ENCODE results near the gene PCNX1. TPM values are rescaled to one million over a fixed set of nuclear protein-coding genes. Genes with fewer than 3 reads are reported as not detected.
A peak's percentile ranks its signal among the peaks of the same experiment; 100 is the strongest.
"Not testable (repeated sequence)": the region's sequence is repeated elsewhere in the genome, so short reads cannot be mapped to it uniquely, and the experiment has no call there.

Gene PCNX1
- total RNA-seq, 4 donors from 2014 or later: 9.1 to 41.8 (median 18.9) TPM

GRCh38 chr14:70934502-70935134 is 27.4 kb downstream of the PCNX1 start:
- H3K36me3 ChIP-seq: no peaks in the 10 kb centered on the region
- no peak for DNase-seq
- H3K9me3 ChIP-seq: no peaks in the 10 kb centered on the region
- peaks cover 10 to 46% (median 16%) of the 10 kb centered on the region in 3 donors for H3K4me1 ChIP-seq
- 3 to 17% methylated on average over 2 of the region's 2 CpGs for WGBS, 2 donors
- no peaks in the 10 kb centered on the region for H3K27me3 ChIP-seq
- TF ChIP-seq POLR2A (IDR thresholded peaks at IDR 0.05) (no peak), CTCF (IDR thresholded peaks at IDR 0.05) (no peak)
- H3K27ac ChIP-seq: peak overlapping the region in 2 of 4 donors; percentile 20 to 59
- intact Hi-C loops (cut with DNase I): no loop called here
- H3K4me3 ChIP-seq: peak overlapping the region in 1 of 4 donors; percentile 2

GRCh38 chr14:70935135-70935534 is 27.9 kb downstream of the PCNX1 start:
- Histone ChIP-seq H3K27me3 (no peaks in the 10 kb centered on the region), H3K4me1 (peaks cover 10 to 41% (median 16%) of the 10 kb centered on the region in 3 donors), H3K27ac (peak overlapping the region in 2 of 4 donors; percentile 20 to 59), H3K36me3 (no peaks in the 10 kb centered on the region), H3K9me3 (no peaks in the 10 kb centered on the region), H3K4me3 (peak overlapping the region in 1 of 4 donors; percentile 2)
- no peak for DNase-seq
- intact Hi-C loops (cut with DNase I): no loop called here
- TF ChIP-seq POLR2A (IDR thresholded peaks at IDR 0.05) (no peak), CTCF (IDR thresholded peaks at IDR 0.05) (no peak)
- 65% methylated on average over 3 of the region's 3 CpGs for WGBS, 2 donors

- intact Hi-C loops (cut with DNase I); DNase-seq; H3K4me3 ChIP-seq: not testable (repeated sequence)
Observed at GRCh38 chr14:70939693-70940092, 32.4 kb downstream of the PCNX1 start.

GRCh38 chr14:70941637-70942341 is 34.5 kb downstream of the PCNX1 start:
- H3K4me3 ChIP-seq; DNase-seq; H3K4me1 ChIP-seq; H3K27me3 ChIP-seq; intact Hi-C loops (cut with DNase I): not testable (repeated sequence)
- WGBS, 2 donors: 76 to 88% methylated on average over 6 to 7 of the region's 15 CpGs
- H3K36me3 ChIP-seq: peaks cover 0 to 21% (median 0%) of the 10 kb centered on the region in 3 donors
- peaks cover 0 to 20% (median 8%) of the 10 kb centered on the region in 3 donors for H3K9me3 ChIP-seq
- peak overlapping the region in 2 of 4 donors; percentile 13 to 14 for H3K27ac ChIP-seq

More at GRCh38 chr14:70939693-70940092, 32.4 kb downstream of the PCNX1 start:
- 87 to 95% methylated on average over 4 of the region's 4 CpGs for WGBS, 2 donors
- Histone ChIP-seq H3K4me1 (peaks cover 3 to 12% (median 4%) of the 10 kb centered on the region in 3 donors), H3K36me3 (peaks cover 0 to 19% (median 0%) of the 10 kb centered on the region in 3 donors), H3K9me3 (peaks cover 0 to 18% (median 8%) of the 10 kb centered on the region in 3 donors)
- H3K27ac ChIP-seq, H3K27me3 ChIP-seq: not testable (repeated sequence)

- Histone ChIP-seq H3K9me3 (peaks cover 0 to 21% (median 8%) of the 10 kb centered on the region in 3 donors), H3K4me1 (no peaks in the 10 kb centered on the region), H3K27me3 (no peaks in the 10 kb centered on the region), H3K36me3 (peaks cover 0 to 27% (median 0%) of the 10 kb centered on the region in 3 donors), H3K27ac (no peak overlapping the region), H3K4me3 (no peak overlapping the region)
- intact Hi-C loops (cut with DNase I): no loop called here
- TF ChIP-seq CTCF (IDR thresholded peaks at IDR 0.05): no peak
- DNase-seq: no peak
Observed at GRCh38 chr14:70942342-70942706, 35.1 kb downstream of the PCNX1 start.

GRCh38 chr14:70942721-70943120 is 35.5 kb downstream of the PCNX1 start:
- intact Hi-C loops (cut with DNase I); H3K27ac ChIP-seq; H3K27me3 ChIP-seq; H3K4me3 ChIP-seq; H3K4me1 ChIP-seq; DNase-seq: not testable (repeated sequence)
- 76 to 92% methylated on average over 3 of the region's 3 CpGs for WGBS, 2 donors
- Histone ChIP-seq H3K9me3 (peaks cover 0 to 25% (median 11%) of the 10 kb centered on the region in 3 donors), H3K36me3 (peaks cover 0 to 31% (median 3%) of the 10 kb centered on the region in 3 donors)

Data from esophagus squamous epithelium (tissue), 5 donors.